ENCODE data around the gene CD58.

DNA sequence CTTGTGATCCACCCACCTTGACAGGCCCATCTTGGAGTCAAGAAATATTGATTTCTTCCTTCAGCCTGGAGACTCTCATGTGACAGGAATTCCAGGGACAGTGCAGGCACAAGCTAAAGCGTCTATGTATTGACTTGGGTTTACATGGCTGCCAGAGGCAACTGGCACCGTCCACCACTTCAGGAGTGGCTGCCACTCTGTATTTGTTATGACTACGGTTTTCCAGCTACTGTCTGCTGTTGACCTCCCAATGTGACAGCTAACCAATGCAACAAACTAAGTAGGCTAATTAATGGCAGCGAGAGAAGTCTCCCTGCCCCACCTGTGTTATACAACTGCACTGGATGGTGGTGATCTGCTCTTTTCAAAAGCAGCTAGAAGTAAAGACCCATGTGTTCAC is 56.9 kb downstream of the CD58 start:
- TF ChIP-seq, protein P1, sequence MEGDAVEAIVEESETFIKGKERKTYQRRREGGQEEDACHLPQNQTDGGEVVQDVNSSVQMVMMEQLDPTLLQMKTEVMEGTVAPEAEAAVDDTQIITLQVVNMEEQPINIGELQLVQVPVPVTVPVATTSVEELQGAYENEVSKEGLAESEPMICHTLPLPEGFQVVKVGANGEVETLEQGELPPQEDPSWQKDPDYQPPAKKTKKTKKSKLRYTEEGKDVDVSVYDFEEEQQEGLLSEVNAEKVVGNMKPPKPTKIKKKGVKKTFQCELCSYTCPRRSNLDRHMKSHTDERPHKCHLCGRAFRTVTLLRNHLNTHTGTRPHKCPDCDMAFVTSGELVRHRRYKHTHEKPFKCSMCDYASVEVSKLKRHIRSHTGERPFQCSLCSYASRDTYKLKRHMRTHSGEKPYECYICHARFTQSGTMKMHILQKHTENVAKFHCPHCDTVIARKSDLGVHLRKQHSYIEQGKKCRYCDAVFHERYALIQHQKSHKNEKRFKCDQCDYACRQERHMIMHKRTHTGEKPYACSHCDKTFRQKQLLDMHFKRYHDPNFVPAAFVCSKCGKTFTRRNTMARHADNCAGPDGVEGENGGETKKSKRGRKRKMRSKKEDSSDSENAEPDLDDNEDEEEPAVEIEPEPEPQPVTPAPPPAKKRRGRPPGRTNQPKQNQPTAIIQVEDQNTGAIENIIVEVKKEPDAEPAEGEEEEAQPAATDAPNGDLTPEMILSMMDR (IDR thresholded peaks at IDR 0.05) = no peak
- no peak for TF ChIP-seq POLR2A (IDR thresholded peaks at IDR 0.05)
